ENCODE results near the gene H2BK1. TPM values are rescaled to one million over a fixed set of nuclear protein-coding genes. Genes with fewer than 3 reads are reported as not detected.

H2BK1 gene
- total RNA-seq, 1 donor from 2014 or later: not detected

DNA sequence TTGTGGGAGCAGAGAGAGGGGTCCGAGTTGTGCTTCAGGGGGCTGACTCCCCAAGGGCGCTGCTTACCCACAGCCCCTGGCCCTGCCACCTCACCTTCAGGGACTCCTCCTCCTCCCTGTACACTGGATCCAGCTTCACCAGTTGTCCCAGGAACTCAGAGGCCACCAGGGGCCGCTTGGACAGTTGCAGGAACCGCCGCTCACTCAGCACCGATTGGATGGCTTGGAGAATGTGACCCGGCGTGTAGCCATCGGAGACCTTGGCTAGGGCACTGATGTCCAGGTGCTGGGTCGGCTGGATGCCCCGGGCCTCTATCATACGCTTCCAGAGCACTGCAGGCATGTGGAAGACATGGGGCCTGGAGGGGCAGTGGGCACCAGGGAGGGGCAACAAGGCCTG, 18.7 kb downstream of the H2BK1 start:
- Histone ChIP-seq H3K27me3 (no peaks in the 10 kb centered on the region), H3K27ac (no peak overlapping the region), H3K36me3 (no peaks in the 10 kb centered on the region), H3K9me3 (no peaks in the 10 kb centered on the region), H3K4me1 (no peaks in the 10 kb centered on the region), H3K4me3 (no peak overlapping the region)
- TF ChIP-seq, protein P1, sequence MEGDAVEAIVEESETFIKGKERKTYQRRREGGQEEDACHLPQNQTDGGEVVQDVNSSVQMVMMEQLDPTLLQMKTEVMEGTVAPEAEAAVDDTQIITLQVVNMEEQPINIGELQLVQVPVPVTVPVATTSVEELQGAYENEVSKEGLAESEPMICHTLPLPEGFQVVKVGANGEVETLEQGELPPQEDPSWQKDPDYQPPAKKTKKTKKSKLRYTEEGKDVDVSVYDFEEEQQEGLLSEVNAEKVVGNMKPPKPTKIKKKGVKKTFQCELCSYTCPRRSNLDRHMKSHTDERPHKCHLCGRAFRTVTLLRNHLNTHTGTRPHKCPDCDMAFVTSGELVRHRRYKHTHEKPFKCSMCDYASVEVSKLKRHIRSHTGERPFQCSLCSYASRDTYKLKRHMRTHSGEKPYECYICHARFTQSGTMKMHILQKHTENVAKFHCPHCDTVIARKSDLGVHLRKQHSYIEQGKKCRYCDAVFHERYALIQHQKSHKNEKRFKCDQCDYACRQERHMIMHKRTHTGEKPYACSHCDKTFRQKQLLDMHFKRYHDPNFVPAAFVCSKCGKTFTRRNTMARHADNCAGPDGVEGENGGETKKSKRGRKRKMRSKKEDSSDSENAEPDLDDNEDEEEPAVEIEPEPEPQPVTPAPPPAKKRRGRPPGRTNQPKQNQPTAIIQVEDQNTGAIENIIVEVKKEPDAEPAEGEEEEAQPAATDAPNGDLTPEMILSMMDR (IDR thresholded peaks at IDR 0.05): no peak
- no peak for DNase-seq (ENCODE audit: low spot score in 2 of 2)
- intact Hi-C loops (cut with DNase I): no loop called here

DNA sequence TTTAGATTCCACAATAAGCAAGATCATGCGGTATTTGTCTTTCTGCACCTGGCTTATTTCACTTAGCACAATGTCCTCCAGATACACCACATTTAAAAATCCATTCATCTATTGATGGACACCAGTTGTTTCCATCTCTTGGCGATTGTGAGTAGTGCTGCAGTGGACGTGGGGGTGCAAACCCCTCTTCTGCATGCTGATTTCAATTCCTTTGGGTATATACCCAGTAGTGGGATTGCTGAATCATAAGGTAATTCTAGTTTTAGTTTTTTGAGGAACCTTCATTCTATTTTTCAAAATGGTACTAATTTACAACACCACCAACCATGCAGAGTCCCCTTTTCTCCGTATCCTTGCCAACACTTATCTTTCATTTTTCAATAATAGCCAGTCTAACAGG, 21.2 kb downstream of the H2BK1 start:
- no peaks in the 10 kb centered on the region for H3K36me3 ChIP-seq
- DNase-seq (ENCODE audit: low spot score in 2 of 2): no peak
- no peaks in the 10 kb centered on the region for H3K27me3 ChIP-seq
- intact Hi-C loops (cut with DNase I): no loop called here
- no peak overlapping the region for H3K4me3 ChIP-seq
- TF ChIP-seq, protein P1 (IDR thresholded peaks at IDR 0.05): no peak
- H3K27ac ChIP-seq: no peak overlapping the region
- no peaks in the 10 kb centered on the region for H3K9me3 ChIP-seq
- H3K4me1 ChIP-seq: no peaks in the 10 kb centered on the region

DNA sequence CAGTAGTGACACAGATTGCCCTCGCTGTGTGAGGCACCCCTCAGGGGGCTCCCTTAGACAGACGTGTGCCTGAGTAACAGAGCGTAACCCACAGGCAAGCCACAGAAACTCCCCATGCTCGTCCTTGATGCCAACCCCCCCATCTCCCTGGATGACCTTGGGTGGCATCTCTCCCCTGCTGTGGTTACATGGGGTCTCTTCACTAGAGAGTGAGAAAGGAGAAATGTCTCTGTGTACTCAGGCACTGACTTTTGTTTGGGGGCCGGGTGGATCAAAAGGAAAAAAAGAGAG, 22.1 kb downstream of the H2BK1 start:
- intact Hi-C loops (cut with DNase I): no loop called here
- DNase-seq (ENCODE audit: low spot score in 2 of 2): no peak
- no peaks in the 10 kb centered on the region for H3K36me3 ChIP-seq
- no peaks in the 10 kb centered on the region for H3K27me3 ChIP-seq
- no peak overlapping the region for H3K4me3 ChIP-seq
- TF ChIP-seq, protein P1 (IDR thresholded peaks at IDR 0.05): no peak
- no peak overlapping the region for H3K27ac ChIP-seq
- H3K9me3 ChIP-seq: no peaks in the 10 kb centered on the region
- no peaks in the 10 kb centered on the region for H3K4me1 ChIP-seq

DNA sequence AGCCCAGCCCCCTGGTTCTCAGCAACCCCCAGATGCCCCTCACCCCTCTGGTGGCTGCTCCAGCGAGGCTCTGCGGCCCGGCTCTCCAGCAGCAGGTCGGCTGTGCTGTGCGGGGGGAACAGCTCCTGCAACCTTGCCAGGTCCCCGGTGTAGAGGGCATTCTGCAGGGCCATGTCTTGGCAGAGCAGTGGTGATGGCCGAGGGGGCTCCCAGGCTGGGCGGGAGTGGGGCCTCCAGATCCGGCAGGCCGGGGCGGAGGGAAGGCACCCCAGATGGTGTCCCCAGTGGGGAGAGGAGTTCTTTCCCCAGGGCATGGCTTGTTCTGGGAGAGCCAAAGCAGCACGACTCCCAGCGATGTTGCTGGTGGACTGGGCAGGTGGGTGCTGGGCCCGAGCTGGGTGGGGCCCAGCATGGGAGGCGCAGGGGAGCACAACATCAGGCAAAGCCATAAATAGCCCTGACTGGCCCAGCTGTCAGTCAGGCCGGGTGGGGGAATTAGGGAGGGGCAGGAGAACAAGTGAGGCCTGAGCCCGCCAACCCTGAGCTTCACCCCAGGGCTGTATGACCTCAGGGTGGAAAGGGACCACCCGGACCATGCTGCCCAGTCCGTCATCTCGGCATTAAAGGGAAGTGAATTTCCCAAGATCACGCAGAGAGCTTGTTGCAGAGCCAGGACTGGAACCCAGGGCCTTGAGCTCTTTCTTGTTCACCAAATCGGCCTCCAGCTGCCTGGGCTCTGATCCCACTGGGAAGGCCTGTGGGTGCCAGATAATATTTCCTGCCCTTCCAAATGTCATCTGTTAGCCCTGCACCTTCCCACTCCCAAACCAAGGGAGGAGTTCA, 22.7 kb downstream of the H2BK1 start:
- Histone ChIP-seq H3K27ac (no peak overlapping the region), H3K36me3 (no peaks in the 10 kb centered on the region), H3K27me3 (no peaks in the 10 kb centered on the region), H3K9me3 (no peaks in the 10 kb centered on the region), H3K4me1 (no peaks in the 10 kb centered on the region), H3K4me3 (no peak overlapping the region)
- DNase-seq (ENCODE audit: low spot score in 2 of 2): no peak
- TF ChIP-seq, protein P1 (IDR thresholded peaks at IDR 0.05): no peak
- intact Hi-C loops (cut with DNase I): no loop called here

DNA sequence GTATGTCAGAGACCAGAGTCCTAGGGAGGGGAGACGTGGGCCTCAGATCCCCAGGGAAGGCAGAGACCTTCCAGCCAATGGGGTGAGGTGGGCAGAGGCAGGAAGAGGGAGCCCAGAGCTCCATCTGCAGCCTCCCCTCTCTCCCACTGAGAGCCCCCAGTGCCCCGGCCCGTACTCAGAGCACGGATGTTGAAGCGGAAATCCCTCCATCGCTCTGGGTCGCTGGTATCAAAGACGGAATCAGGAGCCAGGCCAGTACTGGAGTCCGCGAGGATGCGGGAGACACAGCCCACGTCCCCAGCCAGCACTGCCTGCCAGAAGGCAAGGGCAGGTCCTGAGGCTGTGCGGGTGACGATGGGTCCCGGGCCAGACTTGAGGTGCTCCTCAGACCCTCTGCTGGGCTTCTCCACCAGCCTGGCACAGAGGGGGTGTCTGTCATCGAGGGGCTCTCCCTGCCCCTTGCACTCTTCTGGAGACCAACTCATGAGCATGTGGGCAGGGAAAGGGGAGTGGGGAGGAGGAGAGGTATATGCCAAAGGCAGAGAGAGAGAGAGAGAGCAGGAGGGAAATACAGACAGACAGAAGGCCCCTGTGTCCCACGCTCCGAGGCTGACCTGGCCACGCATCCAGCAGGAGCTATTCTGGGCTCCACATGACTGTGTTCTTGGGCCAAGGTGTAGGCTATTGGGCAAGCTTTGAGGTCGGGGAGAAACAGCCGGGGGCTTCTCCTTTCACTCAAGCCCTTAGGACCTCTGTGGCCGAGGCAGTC, 23.5 kb downstream of the H2BK1 start, which contains the start of gene ASB10:
Gene ASB10 (minus strand): TSS at position 611 of the 769 bp plus-strand sequence. CDS start 120 bp downstream, at position 491.
- H3K36me3 ChIP-seq: no peaks in the 10 kb centered on the region
- no peaks in the 10 kb centered on the region for H3K27me3 ChIP-seq
- H3K9me3 ChIP-seq: no peaks in the 10 kb centered on the region
- no peaks in the 10 kb centered on the region for H3K4me1 ChIP-seq
- H3K27ac ChIP-seq: no peak within 1 kb of the TSS
- TF ChIP-seq, protein P1 (IDR thresholded peaks at IDR 0.05): no peak
- intact Hi-C loops (cut with DNase I): no loop called here
- no peak within 1 kb of the TSS for H3K4me3 ChIP-seq
- no peak for DNase-seq (ENCODE audit: low spot score in 2 of 2)

Data from ascending aorta (tissue), 2 donors.